ENCODE results near the gene NTN4. TPM values are rescaled to one million over a fixed set of nuclear protein-coding genes. Genes with fewer than 3 reads are reported as not detected.
"Not testable (repeated sequence)": the region's sequence is repeated elsewhere in the genome, so short reads cannot be mapped to it uniquely, and the experiment has no call there.

NTN4 gene
- total RNA-seq, 1 experiment from 2014 or later, result 86.7 TPM

- DNase-seq (ENCODE audit: extremely low read depth, low read depth), result no peak
These were observed 116.4 kb downstream of the NTN4 start for GRCh38 chr12:95674163-95674562.

DNA sequence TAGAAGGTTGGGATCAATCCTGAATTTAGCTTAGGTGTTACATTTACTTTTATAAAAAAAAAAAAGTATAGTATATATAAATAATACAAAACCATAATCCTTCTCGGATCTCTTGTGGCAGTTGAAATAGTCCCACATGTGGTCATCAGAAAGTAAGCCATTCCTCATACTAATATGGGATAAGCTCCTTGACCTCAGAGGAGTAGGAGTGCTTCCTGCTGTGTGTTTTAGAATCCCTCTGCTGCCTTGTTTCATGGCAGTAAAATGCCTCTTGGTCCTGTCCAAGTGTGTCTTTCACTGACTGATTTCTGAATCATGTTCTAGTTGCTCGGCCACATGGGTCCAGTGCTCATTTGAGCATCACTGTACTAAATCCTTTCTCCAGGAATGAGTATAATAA is 117.0 kb downstream of the NTN4 start:
- DNase-seq (ENCODE audit: extremely low read depth, low read depth), result no peak

DNA sequence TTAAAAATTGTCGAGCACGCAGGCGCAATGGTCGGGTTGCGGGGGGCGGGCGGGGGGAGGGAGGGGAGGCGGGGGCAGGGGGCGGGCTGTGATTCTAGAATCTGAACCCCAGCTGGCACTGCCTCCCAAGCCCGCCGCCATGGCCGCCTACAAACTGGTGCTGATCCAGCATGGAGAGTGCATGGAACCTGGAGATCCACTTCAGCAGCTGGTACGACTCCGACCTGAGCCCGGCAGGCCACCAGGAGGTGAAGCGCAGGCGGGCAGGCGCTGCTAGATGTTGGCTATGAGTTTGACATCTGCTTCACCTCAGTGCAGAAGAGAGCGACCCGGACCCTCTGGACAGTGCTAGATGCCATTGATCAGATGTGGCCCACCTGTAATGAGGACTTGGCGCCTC is 118.4 kb downstream of the NTN4 start:
- no peak for DNase-seq (ENCODE audit: extremely low read depth, low read depth)

GRCh38 chr12:95671265-95671664 is 119.3 kb downstream of the NTN4 start:
- no peak for DNase-seq (ENCODE audit: extremely low read depth, low read depth)

DNA sequence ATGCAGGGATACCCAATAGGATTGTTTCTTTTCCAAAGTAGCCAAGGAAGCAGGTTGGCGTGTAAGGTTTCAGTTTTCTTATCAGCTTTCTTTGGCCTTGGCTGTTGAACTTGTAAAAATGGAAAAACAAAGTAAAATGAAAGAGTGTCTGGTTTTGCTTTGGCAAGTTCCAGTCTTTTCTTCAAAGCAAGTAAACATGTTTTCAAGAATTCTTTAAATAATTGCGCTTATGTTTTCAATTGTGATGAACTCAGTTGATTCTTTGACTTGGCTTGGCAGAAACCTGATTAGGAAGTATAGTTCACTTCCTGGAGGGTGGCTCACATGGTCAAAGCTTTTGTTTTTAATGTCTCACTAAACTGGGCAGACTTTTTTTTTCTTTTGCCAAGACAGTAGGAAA is 127.0 kb downstream of the NTN4 start:
- no peak for DNase-seq (ENCODE audit: extremely low read depth, low read depth)

DNA sequence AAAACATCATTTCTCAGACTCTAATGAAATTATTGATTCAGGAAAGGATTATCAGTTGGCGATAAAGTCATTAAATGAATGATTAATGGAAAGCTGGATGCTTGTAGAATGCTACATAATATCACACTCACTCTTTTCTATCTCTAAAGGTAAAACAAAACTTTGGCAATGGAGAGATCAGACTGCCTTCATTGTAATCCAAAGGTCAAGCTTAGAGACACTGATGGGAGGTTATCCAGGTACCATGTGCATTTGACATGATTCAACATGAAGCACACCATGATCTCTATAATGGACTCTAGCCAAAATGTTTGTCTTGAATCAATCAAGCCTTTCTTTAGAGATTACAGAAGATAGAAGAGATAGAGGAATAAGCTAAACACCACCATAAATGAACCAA is 129.2 kb downstream of the NTN4 start:
- DNase-seq (ENCODE audit: extremely low read depth, low read depth), result no peak

GRCh38 chr12:95658386-95658785 is 132.2 kb downstream of the NTN4 start:
- no peak for DNase-seq (ENCODE audit: extremely low read depth, low read depth)

GRCh38 chr12:95654665-95655064 is 135.9 kb downstream of the NTN4 start:
- DNase-seq (ENCODE audit: extremely low read depth, low read depth), result not testable (repeated sequence)

DNA sequence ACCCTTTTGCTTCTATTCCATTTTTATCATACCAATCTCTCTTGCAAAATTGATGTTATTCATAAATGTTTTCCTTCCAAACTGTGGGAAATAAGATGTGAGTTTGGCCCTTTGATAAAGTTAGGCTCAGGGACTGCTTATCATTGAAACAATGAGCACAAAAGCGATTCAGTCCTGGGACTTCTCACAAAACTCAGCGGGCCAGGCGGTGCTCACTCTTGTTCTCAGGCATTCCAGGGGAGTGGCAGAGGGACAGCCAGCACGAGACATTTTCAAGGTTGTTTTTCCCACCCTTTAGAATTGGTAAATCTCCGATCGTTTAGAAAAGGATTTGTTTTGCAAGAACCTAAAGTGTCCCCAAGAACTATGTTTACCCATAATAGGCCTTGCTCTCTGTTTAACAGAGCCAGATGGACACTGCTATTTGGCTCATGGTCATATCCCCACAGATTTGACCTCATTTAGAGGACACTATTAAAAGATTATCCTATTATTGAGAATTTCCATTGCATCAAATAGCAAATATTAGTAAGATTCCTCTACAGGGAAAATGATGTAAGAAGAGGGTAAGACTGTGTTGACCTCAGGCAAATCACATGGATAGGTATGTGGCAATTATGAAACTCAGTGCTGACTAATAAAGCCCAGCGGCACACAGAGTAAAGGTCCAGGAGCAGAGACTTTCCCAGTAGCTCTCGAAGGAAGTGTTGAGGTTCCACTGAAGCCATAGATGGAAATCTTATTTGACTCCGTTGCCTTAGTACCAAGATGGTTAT is 136.6 kb downstream of the NTN4 start:
- peak; percentile 91 for DNase-seq (ENCODE audit: extremely low read depth, low read depth)

DNA sequence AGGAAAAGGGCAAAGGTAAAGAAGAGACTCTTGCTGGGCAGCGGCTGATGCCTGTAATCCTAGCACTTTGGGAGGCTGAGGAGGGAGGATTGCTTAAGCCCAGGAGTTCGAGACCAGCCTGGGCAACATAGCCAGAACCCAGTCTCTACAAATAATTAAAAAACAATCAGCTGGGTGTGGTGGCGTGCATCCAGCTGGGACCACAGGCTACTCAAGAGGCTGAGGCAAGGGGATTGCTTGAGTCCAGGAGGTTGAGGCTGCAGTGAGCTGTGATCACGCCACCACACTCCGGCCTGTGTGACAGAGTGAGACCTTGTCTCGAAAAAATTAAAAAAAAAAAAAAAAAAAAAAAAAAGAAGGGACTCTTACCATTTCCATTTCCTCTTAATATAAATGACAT is 138.9 kb downstream of the NTN4 start:
- no peak for DNase-seq (ENCODE audit: extremely low read depth, low read depth)

DNA sequence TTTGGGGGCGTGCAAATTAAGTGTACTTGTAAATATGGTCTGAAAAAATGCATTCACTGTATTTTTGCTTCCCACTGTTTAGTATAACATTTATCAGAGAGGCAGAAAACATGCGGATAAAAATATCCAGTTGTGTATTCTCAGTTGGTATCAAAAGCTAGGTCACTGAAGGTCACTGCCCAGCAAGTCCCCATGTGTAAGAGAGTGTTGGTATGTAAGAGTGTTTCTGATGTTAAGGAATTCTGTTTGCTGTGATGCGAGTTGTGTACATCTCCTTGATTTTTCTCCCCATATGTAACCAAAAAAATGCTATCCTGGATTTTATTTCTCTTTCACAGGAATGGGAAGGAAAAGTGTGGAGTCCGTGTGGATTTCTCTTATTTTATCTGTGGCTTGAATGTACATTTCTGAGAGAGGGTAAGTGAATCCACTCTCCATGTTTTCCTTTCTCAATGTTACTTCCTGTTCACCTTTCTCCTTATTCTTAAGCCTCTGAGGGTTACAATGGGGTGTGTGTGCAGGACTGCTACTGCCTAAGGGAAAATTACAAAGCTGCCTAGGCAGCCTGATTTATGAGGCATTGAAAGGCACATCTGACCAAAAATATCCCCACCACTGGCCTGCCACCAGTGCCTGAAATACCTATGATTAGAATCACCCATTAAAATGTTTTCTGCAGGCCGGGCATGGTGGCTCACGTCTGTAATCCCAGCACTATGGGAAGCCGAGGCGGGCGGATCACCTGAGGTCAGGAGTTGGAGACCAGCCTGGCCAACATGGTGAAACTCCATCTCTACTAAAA is 141.4 kb downstream of the NTN4 start:
- DNase-seq (ENCODE audit: extremely low read depth, low read depth), result peak; percentile 52

GRCh38 chr12:95646781-95647190 is 143.8 kb downstream of the NTN4 start:
- peak; percentile 52 for DNase-seq (ENCODE audit: extremely low read depth, low read depth)

GRCh38 chr12:95643256-95643655 is 147.3 kb downstream of the NTN4 start:
- DNase-seq (ENCODE audit: extremely low read depth, low read depth), result no peak

DNA sequence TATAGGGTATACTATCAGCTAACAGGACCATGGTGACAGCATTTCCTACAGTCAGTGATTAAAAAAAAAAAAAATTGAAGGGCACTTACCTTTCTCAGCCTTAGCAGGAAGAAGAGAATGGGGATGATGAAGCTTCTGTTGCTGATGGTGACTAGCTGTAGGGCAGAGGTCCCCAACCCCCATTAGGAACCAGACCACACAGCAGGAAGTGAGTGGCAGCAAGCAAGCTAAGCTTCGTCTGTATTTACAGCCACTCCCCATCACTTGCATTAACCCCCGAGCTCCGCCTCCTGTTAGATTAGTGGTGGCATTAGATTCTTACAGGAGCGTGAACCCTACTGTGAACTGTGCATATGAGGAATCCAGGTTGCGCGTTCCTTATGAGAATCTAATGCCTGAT is 148.0 kb downstream of the NTN4 start:
- no peak for DNase-seq (ENCODE audit: extremely low read depth, low read depth)

GRCh38 chr12:95641299-95641952 is 149.1 kb downstream of the NTN4 start:
- DNase-seq (ENCODE audit: extremely low read depth, low read depth), result no peak

- DNase-seq (ENCODE audit: extremely low read depth, low read depth), result no peak
These were observed 150.0 kb downstream of the NTN4 start for GRCh38 chr12:95640516-95640915.

- peak; percentile 86 for DNase-seq (ENCODE audit: extremely low read depth, low read depth)
These were observed 153.0 kb downstream of the NTN4 start for GRCh38 chr12:95637471-95638155.

- DNase-seq (ENCODE audit: extremely low read depth, low read depth), result no peak
These were observed 153.6 kb downstream of the NTN4 start for GRCh38 chr12:95637010-95637409.

GRCh38 chr12:95634622-95635621 is 155.6 kb downstream of the NTN4 start:
- DNase-seq (ENCODE audit: extremely low read depth, low read depth), result no peak

Data from NCI-H460 (cell line).